Activated T-helper 2 cell treated with anti-CD3 and anti-CD28 coated beads, Interferon-gamma antibody, Interleukin-2, Interleukin-4, amounts not matched to agents 10 μg/mL and 5 μg/mL and 100 μg/mL, durations not matched to agents 14 hours and 24 hours and 36 hours (primary cell): Measurements from ENCODE around the gene PDHX. TPM values are rescaled to one million over a fixed set of nuclear protein-coding genes. Genes with fewer than 3 reads are reported as not detected.

ENCODE experiments used
- DNase-seq: peaks from one replicate; pipeline ENCODE4 v3.0.0; 2021; ENCODE audit warnings: low spot score
- H3K27ac Mint-ChIP-seq: one replicate; pipeline ENCODE4 v1.8.0; 2021; ENCODE audit warnings: mixed read lengths
- H3K27me3 Mint-ChIP-seq: one replicate; pipeline ENCODE4 v1.8.0; 2021; ENCODE audit warnings: low read depth, mixed read lengths
- H3K36me3 Mint-ChIP-seq: one replicate; pipeline ENCODE4 v1.8.0; 2021; ENCODE audit warnings: low read depth, mixed read lengths
- H3K4me1 Mint-ChIP-seq: one replicate; pipeline ENCODE4 v1.8.0; 2021; ENCODE audit warnings: low read depth, mixed read lengths
- H3K4me3 Mint-ChIP-seq: one replicate; pipeline ENCODE4 v1.8.0; 2021; ENCODE audit warnings: low read depth, mild to moderate bottlenecking, moderate library complexity, mixed read lengths
- H3K9me3 Mint-ChIP-seq: one replicate; pipeline ENCODE4 v1.8.0; 2021; ENCODE audit warnings: mixed read lengths
- intact Hi-C: fragments of 100-400 bp; cut with micrococcal nuclease; formaldehyde crosslinking; loops from one replicate; pipeline ENCODE4 v1.15.1; 2023
- total RNA-seq: library from RNA; stranded (reverse); gene quantifications from 2 replicates; pipeline ENCODE4 v1.2.3, GENCODE V29; 2022

The PDHX gene
- total RNA-seq, 1 donor from 2014 or later: 29.7 TPM

GRCh38 chr11:34968862-34969261, 52.4 kb downstream of the PDHX start:
- no peak overlapping the region for H3K4me3 Mint-ChIP-seq
- no peak for DNase-seq
- H3K4me1 Mint-ChIP-seq: peaks cover 2% of the 10 kb centered on the region
- no peaks in the 10 kb centered on the region for H3K27me3 Mint-ChIP-seq
- H3K27ac Mint-ChIP-seq: no peak overlapping the region
- intact Hi-C loops: no loop called here
- H3K9me3 Mint-ChIP-seq: no peaks in the 10 kb centered on the region
- peaks cover 56% of the 10 kb centered on the region for H3K36me3 Mint-ChIP-seq

GRCh38 chr11:34970033-34970432, 53.6 kb downstream of the PDHX start:
- Mint-ChIP-seq H3K36me3 (peaks cover 61% of the 10 kb centered on the region), H3K27me3 (no peaks in the 10 kb centered on the region), H3K4me1 (peaks cover 2% of the 10 kb centered on the region), H3K27ac (no peak overlapping the region), H3K9me3 (no peaks in the 10 kb centered on the region), H3K4me3 (no peak overlapping the region)
- DNase-seq: no peak
- intact Hi-C loops: no loop called here

GRCh38 chr11:34970480-34970879, 54.1 kb downstream of the PDHX start:
- Mint-ChIP-seq H3K27ac (no peak overlapping the region), H3K9me3 (no peaks in the 10 kb centered on the region), H3K4me3 (no peak overlapping the region)

GRCh38 chr11:34971928-34972327, 55.5 kb downstream of the PDHX start:
- no peak overlapping the region for H3K27ac Mint-ChIP-seq
- no peaks in the 10 kb centered on the region for H3K27me3 Mint-ChIP-seq
- H3K36me3 Mint-ChIP-seq: peaks cover 67% of the 10 kb centered on the region
- no peak for DNase-seq
- no peak overlapping the region for H3K4me3 Mint-ChIP-seq
- intact Hi-C loops: no loop called here
- peaks cover 6% of the 10 kb centered on the region for H3K4me1 Mint-ChIP-seq
- no peaks in the 10 kb centered on the region for H3K9me3 Mint-ChIP-seq

More at GRCh38 chr11:34970480-34970879, 54.1 kb downstream of the PDHX start:
- Mint-ChIP-seq H3K4me1 (peaks cover 2% of the 10 kb centered on the region), H3K36me3 (peaks cover 61% of the 10 kb centered on the region), H3K27me3 (no peaks in the 10 kb centered on the region)
- intact Hi-C loops: no loop called here
- no peak for DNase-seq

GRCh38 chr11:34972366-34972765, 55.9 kb downstream of the PDHX start:
- H3K27ac Mint-ChIP-seq: no peak overlapping the region
- peaks cover 10% of the 10 kb centered on the region for H3K4me1 Mint-ChIP-seq
- no peak overlapping the region for H3K4me3 Mint-ChIP-seq
- no peak for DNase-seq
- no peaks in the 10 kb centered on the region for H3K9me3 Mint-ChIP-seq
- intact Hi-C loops: no loop called here
- H3K36me3 Mint-ChIP-seq: peaks cover 65% of the 10 kb centered on the region
- no peaks in the 10 kb centered on the region for H3K27me3 Mint-ChIP-seq

- H3K36me3 Mint-ChIP-seq: peaks cover 61% of the 10 kb centered on the region
Observed at GRCh38 chr11:34972892-34973291, 56.5 kb downstream of the PDHX start.

GRCh38 chr11:34975482-34975881, 59.1 kb downstream of the PDHX start:
- intact Hi-C loops: no loop called here
- Mint-ChIP-seq H3K9me3 (peaks cover 2% of the 10 kb centered on the region), H3K4me3 (no peak overlapping the region), H3K27me3 (no peaks in the 10 kb centered on the region), H3K4me1 (peaks cover 14% of the 10 kb centered on the region), H3K36me3 (peaks cover 52% of the 10 kb centered on the region), H3K27ac (no peak overlapping the region)
- DNase-seq: no peak

More at GRCh38 chr11:34972892-34973291, 56.5 kb downstream of the PDHX start:
- no peaks in the 10 kb centered on the region for H3K27me3 Mint-ChIP-seq
- H3K4me3 Mint-ChIP-seq: no peak overlapping the region
- no peaks in the 10 kb centered on the region for H3K9me3 Mint-ChIP-seq
- intact Hi-C loops: no loop called here
- peaks cover 14% of the 10 kb centered on the region for H3K4me1 Mint-ChIP-seq
- H3K27ac Mint-ChIP-seq: no peak overlapping the region
- no peak for DNase-seq

GRCh38 chr11:34976496-34977088, 60.2 kb downstream of the PDHX start:
- no peak overlapping the region for H3K4me3 Mint-ChIP-seq
- H3K4me1 Mint-ChIP-seq: peaks cover 16% of the 10 kb centered on the region

GRCh38 chr11:34977089-34977912, 60.9 kb downstream of the PDHX start:
- H3K27ac Mint-ChIP-seq: no peak overlapping the region
- no peak for DNase-seq
- H3K4me3 Mint-ChIP-seq: no peak overlapping the region
- H3K36me3 Mint-ChIP-seq: peaks cover 54% of the 10 kb centered on the region
- H3K4me1 Mint-ChIP-seq: peaks cover 14% of the 10 kb centered on the region
- H3K27me3 Mint-ChIP-seq: no peaks in the 10 kb centered on the region
- intact Hi-C loops: no loop called here
- peaks cover 8% of the 10 kb centered on the region for H3K9me3 Mint-ChIP-seq

More at GRCh38 chr11:34976496-34977088, 60.2 kb downstream of the PDHX start:
- Mint-ChIP-seq H3K36me3 (peaks cover 50% of the 10 kb centered on the region), H3K27ac (no peak overlapping the region), H3K9me3 (peaks cover 4% of the 10 kb centered on the region), H3K27me3 (no peaks in the 10 kb centered on the region)
- DNase-seq: no peak
- intact Hi-C loops: no loop called here

- Mint-ChIP-seq H3K4me1 (peaks cover 14% of the 10 kb centered on the region), H3K4me3 (no peak overlapping the region), H3K27me3 (no peaks in the 10 kb centered on the region), H3K27ac (no peak overlapping the region), H3K36me3 (peaks cover 57% of the 10 kb centered on the region), H3K9me3 (peaks cover 11% of the 10 kb centered on the region)
- intact Hi-C loops: no loop called here
- DNase-seq: no peak
Observed at GRCh38 chr11:34978236-34979191, 62.1 kb downstream of the PDHX start.

GRCh38 chr11:34984514-34984913, 68.1 kb downstream of the PDHX start:
- Mint-ChIP-seq H3K4me1 (peaks cover 11% of the 10 kb centered on the region), H3K9me3 (peaks cover 11% of the 10 kb centered on the region), H3K27ac (no peak overlapping the region), H3K4me3 (no peak overlapping the region), H3K27me3 (no peaks in the 10 kb centered on the region), H3K36me3 (peaks cover 56% of the 10 kb centered on the region)
- DNase-seq: no peak
- intact Hi-C loops: no loop called here

- no peaks in the 10 kb centered on the region for H3K27me3 Mint-ChIP-seq
- H3K4me3 Mint-ChIP-seq: no peak overlapping the region
- H3K27ac Mint-ChIP-seq: no peak overlapping the region
- DNase-seq: no peak
- H3K36me3 Mint-ChIP-seq: peaks cover 48% of the 10 kb centered on the region
- peaks cover 9% of the 10 kb centered on the region for H3K4me1 Mint-ChIP-seq
- H3K9me3 Mint-ChIP-seq: peaks cover 6% of the 10 kb centered on the region
- intact Hi-C loops: no loop called here
Observed at GRCh38 chr11:34986883-34987520, 70.6 kb downstream of the PDHX start.
